Measurements from ENCODE around the gene PMVK.

PMVK gene

DNA sequence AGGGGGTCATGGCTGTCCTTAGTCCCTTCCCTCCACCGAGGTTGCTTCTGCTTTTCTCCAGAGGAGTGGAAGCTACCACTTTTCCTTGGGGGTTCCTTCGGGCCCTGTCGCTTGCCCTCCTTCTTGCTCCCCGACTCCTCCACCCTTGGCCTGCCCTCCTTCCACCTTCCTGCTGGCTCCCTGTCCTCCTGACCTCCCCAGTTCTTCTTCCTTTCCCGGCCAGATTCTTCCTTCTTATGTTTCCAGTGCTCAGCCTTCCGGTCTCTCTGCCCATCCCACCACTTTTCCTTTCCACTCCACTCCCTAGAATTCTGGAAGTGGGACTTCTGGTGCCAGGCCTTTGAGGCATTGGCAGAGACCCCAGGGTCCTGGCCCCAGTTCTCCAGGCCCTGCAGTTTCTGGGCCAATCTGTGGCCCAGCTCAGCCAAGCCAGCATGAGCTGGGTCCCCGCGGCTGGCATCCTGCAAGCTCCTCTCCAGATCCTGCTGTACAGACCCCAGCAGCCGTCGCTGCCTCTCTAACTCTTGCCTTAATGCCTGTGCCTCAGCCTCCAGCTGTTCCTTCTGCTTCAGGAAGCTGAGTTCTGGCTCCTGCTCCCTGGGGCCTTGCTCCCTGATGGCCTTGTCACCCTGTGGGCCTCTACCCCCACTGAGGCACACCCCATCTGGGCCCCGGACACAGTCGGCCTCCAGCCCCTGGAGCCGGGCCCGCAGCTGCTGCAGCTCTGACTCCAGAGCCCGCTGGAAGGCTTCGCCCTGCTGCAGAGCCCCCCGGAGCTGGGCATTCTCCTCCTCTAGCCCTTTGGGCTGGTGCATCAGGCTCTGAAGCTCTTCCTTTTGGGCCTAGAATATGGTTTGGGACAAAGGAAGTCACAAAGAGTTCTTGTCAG, 9.7 kb upstream of the PMVK start:
- no peak for DNase-seq (ENCODE audit: low read depth)

DNA sequence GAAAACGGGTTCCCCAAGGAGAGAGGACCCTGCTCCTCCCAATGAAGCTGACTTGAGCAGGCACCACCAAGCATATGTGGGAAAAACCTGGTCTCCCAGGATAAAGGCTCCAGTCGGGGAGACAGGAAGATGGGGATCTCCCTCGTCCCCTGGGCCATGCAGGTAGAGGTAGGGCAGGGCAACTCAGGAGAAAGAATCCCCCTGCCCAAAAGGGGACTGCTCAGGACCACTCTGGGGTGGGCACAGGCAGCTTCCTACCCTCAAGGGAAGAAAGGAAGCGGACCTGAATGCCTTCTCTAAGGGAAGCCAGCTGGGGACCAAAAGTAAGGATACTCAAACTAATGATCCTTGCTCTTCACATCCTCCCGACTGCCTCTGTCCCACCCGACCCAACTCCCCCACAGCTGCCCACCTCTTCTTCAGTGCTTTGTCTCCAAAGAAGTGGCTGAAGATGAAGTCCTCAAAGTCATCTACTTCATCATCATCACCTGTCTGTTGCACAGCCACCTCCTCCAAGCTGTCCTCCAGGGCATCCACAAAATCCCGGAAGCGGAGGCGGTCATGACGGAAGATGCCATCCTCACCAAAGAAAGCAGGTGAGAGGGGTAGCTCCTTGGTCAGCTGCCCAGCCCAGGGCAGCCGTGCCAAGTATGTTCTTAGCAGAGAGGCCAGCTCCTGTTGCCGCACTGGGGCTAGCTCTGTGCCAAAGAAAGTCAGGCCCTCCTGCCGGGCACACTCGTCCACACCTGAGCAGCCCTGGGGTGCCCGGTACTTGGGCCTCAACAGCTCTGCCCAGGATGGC, 8.8 kb upstream of the PMVK start:
- no peak for DNase-seq (ENCODE audit: low read depth)

DNA sequence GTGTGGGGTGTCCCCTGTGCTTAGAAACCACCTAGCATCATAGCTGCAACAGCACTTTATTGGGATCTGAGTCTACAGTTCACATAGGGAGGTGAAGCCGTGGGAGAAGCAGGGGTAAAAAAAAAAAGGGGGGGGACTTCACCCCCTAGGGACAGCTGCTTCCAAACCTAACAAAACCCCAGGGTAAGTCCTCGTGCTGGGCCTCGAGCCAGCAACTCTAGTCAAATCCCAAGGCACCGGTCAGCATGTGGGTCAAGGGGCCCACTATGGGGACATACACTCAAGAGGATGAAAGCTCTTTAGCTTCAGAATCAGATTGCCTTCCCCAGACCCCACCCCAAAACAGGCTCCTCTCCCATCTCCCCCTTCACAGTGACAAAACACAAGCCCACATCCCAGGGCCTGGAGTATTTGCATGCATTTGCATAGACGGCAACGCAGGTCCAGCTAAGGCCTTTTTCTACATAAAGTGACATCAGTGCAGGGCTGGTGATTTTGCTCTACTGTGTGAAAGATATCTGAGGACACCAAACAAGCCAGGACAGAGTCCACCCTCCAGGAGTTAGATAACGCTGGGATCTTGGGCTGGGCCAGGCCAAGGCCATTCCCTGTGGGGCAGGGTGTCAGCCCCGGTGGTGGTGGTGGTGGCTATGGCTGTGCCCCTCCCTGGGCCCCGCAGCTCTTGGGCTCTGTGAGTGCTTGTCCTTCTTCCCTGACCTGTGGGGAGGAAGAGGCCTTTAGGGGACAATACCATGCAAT, 8.1 kb upstream of the PMVK start:
- no peak for DNase-seq (ENCODE audit: low read depth)

DNA sequence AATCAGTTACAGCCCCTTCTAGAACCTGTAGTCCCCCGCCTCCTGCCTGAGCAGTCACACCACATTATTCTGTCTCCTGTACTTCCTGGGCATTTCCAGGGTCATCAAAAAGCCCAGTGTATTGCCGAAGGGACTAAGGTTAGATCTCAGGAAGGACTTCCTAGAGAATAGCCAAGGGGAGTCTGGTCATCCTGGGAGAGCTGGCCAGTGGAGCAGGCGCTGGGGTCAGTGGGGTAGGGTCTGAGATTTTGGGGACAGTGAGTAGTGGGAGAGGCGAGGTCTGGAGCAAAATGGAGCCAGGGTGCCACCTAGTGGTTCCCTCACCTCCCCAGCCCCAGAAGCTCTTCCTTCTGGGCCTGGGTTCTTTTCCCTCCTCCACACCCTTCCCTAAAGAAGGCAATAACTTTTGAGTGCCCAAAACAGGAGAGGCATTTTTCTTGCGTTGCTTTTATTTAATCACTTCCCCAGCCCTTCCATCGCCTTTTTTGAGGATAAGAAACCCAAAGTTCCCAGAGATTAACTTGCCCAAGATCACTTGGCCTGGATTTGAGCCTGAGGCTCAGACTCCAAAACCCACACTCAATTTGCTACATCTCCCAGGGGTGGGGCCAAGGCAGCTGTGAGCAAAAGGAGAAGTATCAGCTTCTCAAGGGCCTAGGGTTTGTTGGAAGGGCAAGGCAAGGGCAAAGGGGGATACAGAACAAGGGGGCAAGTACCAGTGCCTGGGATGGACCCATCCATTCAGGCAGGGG, 7.3 kb upstream of the PMVK start:
- DNase-seq (ENCODE audit: low read depth), result no peak

DNA sequence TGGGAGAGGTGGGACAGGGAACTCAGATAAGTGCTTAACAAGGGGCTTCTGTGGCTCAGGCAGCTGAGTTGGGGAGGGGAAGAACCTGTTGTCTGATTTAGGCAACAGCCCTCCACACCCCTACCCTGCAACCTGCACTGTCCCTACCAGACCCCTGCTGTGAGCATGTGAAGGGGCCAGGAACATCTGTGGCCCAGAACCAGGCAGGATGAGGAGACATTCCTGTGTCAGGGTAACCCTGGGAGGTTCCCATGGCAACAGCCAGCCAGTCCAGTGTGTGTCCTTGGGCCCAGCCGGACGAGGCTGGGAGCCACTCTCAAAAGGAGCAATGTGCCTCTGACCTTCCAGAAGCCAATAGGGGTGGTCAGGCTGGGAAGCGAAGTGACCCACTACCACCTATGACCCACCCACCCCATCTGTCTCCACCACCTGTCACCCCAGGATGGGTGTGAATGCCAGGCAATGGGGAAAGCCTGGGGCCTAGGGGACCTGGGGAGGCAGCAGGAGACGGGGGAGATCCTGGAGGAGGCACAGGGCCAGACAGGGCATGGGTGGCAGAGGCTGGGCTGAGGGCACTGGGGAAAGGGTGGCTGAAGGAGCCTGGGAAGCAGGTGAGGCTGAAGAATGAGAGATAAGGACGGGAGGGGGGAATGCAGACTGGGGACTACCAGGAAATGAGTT, 5.0 kb upstream of the PMVK start:
- no peak for DNase-seq (ENCODE audit: low read depth)

DNA sequence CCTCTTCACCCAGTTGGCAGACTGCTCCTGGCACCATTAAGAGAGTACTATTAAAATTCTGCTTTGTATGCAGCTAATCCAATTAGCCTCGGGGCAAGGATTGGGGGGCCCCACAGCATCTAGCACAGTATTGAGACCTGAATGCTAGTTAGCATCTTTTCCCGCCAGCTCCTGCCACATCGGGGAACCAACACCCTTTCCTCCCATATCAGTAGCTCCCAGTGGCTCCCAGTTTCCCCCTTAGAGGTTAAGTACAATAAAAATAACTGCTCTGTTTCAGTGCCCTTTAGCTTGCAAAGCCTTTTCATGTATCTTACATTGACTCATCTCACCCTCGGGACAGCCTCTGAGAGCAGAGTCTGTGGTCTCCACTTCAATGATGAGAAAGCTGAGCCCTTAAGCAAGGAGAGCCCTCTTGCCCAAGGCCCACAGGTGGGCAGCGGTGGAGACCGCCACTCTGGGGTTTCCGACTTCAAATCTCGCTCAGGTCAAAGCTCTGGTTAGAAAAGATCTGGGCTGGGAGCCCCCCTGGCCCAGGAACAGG, 4.2 kb upstream of the PMVK start:
- DNase-seq (ENCODE audit: low read depth), result no peak

DNA sequence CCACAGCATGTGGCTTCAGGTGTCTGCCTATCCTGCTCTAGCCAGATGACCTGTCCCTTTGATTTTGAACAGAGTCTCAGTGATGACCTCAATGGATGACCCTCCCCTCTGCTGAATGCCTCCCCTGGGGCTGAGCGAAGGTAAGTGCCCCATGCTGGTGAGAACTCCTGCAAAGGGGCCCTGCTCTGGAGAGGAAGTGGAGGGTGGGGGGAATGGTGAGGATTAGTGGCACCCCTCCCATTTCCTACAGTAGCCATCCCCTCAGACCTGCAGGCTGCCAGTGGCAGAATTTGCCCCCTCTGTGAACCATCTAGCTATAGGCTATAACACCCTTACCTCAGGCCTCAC, 3.7 kb upstream of the PMVK start:
- no peak for DNase-seq (ENCODE audit: low read depth)

DNA sequence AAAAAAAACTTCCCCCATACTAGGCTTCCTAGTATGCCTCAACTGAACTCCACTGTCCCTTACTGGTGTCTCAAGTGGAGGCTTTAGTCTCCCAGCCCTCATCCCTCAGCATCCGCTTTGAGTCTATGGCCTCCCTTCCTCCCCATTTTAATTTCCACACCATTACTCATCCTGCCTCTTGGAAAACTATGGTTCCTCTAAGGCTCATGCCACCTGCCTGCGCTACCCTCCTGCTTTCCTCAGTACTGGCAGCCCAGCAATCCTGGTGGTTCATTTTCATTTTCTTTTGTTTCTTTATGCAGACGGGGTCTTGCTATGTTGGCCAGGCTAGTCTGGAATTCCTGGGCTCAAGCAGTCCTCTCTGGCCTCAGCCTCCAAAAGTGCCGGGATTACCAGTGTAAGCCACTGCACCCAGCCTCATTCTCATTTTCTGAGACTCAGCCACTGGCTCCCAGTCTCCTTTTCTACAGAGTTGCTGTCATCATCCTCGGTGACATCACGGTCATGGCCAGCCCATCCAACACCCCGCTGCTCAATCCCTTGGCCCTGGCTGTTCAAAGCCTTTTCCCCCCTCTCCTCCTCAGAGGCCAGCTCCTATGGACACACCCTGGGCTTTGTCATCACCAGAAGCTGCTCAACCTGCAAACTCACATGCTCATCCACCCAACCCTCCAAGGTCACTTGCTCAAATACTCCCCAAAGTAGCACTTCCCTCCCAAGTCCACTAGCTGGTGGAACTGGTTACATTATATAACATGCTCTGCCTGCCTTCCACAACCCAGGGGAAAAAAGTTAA, 2.3 kb upstream of the PMVK start:
- DNase-seq (ENCODE audit: low read depth), result no peak

DNA sequence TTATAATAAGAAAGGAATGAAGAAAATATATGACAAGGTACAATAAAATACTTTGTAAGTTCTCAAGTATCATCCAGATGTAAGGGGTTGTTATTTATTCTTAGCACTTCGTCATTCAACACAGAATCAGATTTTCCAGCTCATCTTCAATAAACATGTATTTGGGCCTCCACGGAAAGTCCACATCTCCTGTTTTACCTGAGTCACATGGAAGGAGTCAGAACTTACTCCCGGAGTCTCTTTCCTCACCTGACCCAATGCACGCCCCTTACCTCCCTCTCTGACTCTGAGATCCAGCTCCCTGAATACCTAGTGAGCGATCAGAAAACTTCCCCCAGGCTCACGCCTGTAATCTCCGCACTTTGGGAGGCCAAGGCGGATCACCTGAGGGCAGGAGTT, 1.5 kb upstream of the PMVK start:
- DNase-seq (ENCODE audit: low read depth), result no peak

DNA sequence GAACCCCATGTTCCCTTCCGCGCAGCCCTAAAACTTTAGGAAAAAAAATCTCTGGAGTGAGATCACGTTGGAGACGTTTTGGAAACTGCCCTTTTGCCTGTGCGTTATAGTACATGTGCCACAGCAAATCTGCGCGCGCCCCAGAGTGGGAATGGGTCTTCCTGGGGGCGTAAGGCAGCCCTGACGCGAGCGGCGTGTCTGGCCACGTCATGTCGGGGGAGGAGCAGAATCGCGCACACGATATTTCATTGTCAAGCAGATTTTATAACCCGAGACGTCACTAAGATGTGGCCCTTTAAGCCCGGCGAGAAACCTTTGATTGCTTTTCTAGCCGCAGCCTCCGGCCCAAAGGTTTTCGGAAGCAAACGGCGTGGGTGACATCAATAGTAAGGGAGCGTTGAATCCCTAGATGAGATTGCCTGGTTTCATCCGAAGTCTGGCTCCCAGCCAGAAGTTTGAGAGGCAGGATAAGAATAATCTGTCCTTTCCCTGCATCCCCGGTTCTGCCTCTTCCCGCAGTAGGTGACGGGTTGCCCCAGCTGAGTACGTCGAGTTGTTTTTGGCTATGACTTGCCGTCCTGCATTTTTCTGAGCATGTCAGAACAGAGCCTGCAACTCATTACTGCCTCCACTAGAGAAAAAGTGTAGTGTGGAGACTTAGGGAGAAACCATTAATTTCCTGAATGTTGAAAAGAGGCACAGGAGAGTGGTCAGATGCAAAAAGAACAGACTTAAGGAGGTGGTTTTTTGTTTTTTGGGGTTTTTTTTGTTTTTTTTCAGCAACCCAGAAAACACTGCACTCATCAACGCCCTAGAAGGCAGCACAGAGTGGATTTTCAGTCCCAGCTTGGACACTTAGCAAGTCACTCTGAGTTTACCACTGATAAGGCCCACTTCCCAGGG, 817 bp upstream of the PMVK start:
- peak; percentile 85 for DNase-seq (ENCODE audit: low read depth)

DNA sequence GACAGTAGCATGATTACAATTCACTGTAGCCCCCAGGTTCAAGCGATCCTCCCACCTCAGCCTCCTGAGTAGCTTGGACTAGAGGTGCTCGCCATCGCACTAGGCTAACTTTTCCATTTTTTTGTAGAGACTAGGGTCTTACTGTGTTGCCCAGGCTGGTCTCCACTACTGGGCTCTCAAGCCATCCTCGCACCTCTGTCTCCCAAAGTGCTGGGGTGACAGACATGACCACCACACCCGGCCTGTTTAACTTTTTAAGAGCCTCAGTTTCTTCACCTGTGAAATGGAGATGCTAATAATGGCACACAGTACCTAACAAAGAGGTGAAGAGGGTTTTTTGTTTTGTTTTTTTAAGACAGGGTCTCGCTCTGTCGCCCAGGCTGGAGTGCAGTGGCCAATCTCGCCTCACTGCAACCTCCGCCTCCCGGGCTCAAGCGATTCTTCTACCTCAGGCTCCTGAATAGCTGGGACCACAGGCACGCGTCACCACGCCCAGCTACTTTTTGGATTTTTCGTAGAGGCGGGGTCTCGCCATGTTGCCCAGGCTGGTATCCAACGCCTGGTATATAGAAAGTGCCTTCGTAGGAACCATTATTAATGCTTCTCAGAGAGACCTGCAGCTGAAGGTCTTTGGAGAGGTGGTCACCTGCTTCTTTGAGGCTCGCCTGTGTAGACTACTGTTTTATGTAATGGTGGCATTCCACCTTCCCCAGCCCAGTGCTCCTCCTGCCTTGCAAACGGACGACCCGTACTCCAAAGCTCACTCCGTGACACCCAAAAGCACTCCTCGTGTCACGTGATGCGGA, 567 bp downstream of the PMVK start:
- no peak for DNase-seq (ENCODE audit: low read depth)

DNA sequence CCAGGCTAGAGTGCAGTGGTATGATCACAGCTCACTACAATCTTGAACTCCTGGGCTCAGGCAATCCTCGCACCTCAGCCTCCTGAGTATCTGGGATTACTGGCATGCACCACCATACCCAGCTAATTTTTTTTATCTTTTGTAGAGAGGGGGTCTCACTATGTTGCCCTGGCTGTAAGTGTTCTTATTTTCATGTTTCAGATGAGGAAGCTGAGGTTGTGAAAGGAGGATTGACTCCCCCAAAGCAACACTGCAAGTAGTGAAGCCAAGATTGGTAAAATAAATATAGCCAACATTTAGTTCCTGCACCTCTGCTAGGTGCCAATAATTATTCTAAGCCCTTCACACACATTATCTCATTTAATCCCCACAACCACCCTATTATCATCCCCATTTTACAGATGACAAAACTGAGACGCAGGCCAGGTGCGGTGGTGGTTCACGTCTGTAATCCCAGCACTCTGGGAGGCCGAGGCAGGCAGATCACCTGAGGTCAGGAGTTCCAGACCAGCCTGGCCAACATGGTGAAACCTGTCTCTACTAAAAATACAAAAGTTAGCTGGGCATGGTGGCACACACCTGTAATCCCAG, 2.1 kb downstream of the PMVK start:
- no peak for DNase-seq (ENCODE audit: low read depth)

DNA sequence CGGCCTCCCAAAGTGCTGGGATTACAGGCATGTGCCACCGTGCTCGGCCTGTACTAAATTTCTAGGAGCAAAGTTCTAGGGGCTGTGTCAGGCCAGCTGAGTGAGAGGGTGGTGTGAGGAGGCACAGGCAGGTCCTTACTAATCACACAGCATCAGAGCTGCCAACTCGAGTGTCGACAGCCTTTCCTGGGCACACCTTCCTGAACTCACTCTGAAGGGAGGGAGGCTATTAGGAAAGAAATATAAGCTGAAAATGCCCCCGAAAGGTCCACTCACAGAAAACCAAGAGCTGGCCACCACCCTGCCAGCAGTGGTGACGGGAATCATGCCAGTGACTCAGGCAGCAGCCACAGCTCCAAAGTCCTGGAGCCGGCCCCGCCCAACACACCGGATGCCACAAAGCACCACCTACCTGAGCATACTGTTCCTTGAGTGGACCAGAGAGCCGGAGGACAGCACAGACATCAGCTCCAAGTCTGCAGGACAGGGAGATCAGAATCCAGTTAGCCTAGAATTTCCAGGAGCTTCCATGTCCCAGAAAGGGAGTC, 4.5 kb downstream of the PMVK start:
- no peak for DNase-seq (ENCODE audit: low read depth)

DNA sequence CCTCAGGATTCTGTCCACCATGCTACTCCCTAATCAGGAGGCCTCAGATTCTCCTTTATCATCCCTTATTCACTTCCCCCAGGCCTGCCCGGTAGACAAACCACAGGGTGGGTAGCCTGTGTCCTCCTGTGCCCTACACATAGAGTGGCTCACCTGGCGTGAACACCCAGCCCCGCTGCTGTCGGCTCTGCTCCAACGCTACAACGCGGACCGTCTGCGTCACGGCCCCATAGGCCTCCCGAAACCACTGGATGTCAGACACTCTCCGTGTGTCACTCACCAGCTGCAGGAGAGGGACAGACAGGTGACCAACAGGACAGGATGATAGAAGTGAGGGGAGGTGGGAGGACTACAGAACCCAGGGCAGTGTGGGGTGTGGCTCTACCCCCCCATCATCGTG, 10.3 kb downstream of the PMVK start:
- no peak for DNase-seq (ENCODE audit: low read depth)

DNA sequence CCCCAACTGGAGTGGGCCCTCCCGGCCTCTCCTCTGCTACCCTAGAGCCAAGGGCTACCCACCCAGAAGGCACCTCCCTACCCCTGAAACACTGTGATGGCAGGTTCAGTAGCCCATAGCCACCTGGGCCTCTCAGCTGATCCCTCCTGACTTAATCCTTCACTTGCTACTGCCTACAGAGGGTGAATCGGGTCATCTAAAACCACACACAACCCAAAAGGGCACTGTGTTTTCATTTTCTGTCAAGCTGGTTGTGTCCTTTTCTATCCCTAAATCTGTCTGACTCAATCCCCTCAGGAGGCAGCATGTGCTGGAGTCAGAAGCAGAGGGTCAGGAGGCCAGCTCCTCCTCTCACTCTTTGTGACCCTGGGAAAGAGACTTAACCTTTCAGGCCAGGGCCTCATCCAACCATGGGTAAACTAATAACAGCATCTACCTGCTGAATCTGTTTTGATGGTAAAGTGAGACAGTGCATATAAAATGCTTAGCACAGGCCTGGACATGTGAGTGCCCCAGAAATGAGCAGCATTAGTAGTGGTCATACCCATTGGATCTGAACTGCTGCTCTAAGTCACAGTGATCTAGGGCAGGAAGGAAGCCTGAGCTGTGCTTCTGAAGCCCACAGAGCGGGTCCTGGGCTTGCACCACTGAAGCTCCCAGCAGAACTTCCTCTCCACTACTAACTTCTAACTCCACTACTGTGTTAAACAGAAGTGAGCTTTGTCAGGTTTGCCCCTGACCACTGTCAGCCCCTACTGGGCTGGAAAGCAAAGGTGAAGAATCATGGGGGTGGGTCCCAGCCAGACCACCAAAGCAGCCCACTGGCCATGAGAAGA, 11.0 kb downstream of the PMVK start:
- DNase-seq (ENCODE audit: low read depth), result no peak

DNA sequence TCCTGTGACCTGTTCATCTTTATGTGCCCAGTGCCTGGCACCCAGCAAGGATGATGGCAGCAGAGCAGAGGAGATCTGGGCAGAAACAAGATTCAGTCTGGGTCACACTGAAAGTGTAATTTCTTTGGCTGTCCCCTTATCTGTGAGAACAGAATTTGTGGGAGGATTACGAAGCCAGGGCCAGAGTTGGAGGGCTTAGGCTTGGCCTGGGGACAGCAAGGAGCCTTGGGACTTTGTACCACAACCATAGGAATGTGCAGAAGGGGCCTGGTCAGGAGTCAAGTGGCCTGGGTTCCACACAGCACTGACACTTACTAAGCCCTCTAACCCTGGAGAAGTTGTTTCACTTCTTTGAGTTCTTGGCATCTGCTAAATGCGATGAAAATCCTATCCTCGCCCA, 12.8 kb downstream of the PMVK start:
- no peak for DNase-seq (ENCODE audit: low read depth)

DNA sequence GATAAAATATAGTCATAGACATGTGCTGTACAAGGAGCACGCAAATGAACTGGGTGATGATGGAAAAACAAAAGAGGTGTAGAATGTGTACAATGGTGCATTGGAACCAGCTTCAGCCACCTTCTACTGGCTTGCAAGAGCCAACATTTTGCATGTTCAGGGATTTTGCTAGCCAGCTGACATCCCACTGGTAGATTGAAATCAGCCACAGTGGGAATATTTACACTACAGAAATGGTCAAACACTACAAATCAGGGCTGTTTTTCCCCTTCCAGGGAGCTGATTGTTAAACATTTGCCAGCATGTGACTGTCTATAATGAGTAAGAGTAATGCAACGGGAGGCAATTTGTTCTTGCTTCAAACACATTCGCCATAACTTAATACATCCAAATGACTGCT, 23.2 kb downstream of the PMVK start:
- DNase-seq (ENCODE audit: low read depth), result no peak
